DOHH2 (cell line): Measurements from ENCODE around the gene SGPL1.

ENCODE experiments used
- H3F3A ChIP-seq: fragments of 200-600 bp; sonication (generic), shearing (Covaris generic); 2 replicates; pipeline ENCODE4 v1.6.0; 2016; ENCODE audit warnings: antibody characterized with exemption, mild to moderate bottlenecking; ENCODE audit not compliant: control insufficient read depth, insufficient read depth
- H3K27ac ChIP-seq: fragments of 200-600 bp; sonication (generic); 2 replicates; pipeline ENCODE4 v1.5.1; 2014; ENCODE audit warnings: low read depth, mild to moderate bottlenecking, low read length, moderate library complexity
- H3K27me3 ChIP-seq: fragments of 200-600 bp; sonication (generic); 2 replicates; pipeline ENCODE4 v1.6.1; 2014; ENCODE audit warnings: mild to moderate bottlenecking, low read length, mixed read lengths; ENCODE audit not compliant: control insufficient read depth
- H3K36me3 ChIP-seq: fragments of 200-600 bp; sonication (generic); 2 replicates; pipeline ENCODE4 v1.6.1; 2014; ENCODE audit warnings: mild to moderate bottlenecking, low read length, moderate library complexity, mixed read lengths; ENCODE audit not compliant: control insufficient read depth
- H3K4me1 ChIP-seq: fragments of 200-600 bp; sonication (generic); 2 replicates; pipeline ENCODE4 v1.6.1; 2014; ENCODE audit warnings: mild to moderate bottlenecking, low read length, mixed read lengths; ENCODE audit not compliant: control insufficient read depth
- H3K4me2 ChIP-seq: fragments of 200-600 bp; sonication (generic); 2 replicates; pipeline ENCODE4 v1.6.0; 2014; ENCODE audit warnings: mild to moderate bottlenecking, low read length, moderate library complexity
- H3K4me3 ChIP-seq: fragments of 200-600 bp; sonication (generic); 2 replicates; pipeline ENCODE4 v1.5.1; 2014; ENCODE audit warnings: mild to moderate bottlenecking, low read length, mixed read lengths
- H3K79me2 ChIP-seq: fragments of 200-600 bp; sonication (generic); 2 replicates; pipeline ENCODE4 v1.6.1; 2014; ENCODE audit warnings: mild to moderate bottlenecking, low read length, mixed read lengths; ENCODE audit not compliant: control insufficient read depth
- H3K9me2 ChIP-seq: fragments of 200-600 bp; sonication (generic); replicated peaks from 2 replicates; pipeline ENCODE4 v1.6.1; 2014; ENCODE audit warnings: mild to moderate bottlenecking, low read length, mixed read lengths; ENCODE audit not compliant: control insufficient read depth
- H3K9me3 ChIP-seq: fragments of 200-600 bp; sonication (generic); 2 replicates; pipeline ENCODE4 v1.6.1; 2014; ENCODE audit warnings: antibody characterized with exemption, low read length, mixed read lengths; ENCODE audit not compliant: control insufficient read depth, insufficient read depth
- H4K20me1 ChIP-seq: fragments of 200-600 bp; sonication (generic); 2 replicates; pipeline ENCODE4 v1.6.0; 2014; ENCODE audit warnings: low read depth, mild to moderate bottlenecking, antibody characterized with exemption, low read length, moderate library complexity; ENCODE audit not compliant: control insufficient read depth, insufficient read depth
- CTCF ChIP-seq: fragments of 200-600 bp; sonication (generic); IDR thresholded peaks from one replicate; pipeline ENCODE4 v1.5.1; 2014; ENCODE audit warnings: antibody characterized with exemption, mild to moderate bottlenecking, low read depth, low read length; ENCODE audit not compliant: poor library complexity, severe bottlenecking
- EZH2phosphoT487 ChIP-seq: fragments of 200-600 bp; sonication (generic); IDR thresholded peaks from 2 replicates; pipeline ENCODE4 v1.6.1; 2017; ENCODE audit warnings: borderline replicate concordance, mild to moderate bottlenecking, antibody characterized with exemption, low read length, moderate library complexity, mixed read lengths

SGPL1 gene

GRCh38 chr10:70849582-70850016 lies 33.9 kb downstream of the SGPL1 start:
- TF ChIP-seq CTCF (no peak), EZH2phosphoT487 (no peak)
- Histone ChIP-seq H3K4me3 (no peak overlapping the region), H3K4me2 (no peak overlapping the region), H3K9me2 (no peaks in the 10 kb centered on the region), H3K4me1 (no peaks in the 10 kb centered on the region), H3K27me3 (no peaks in the 10 kb centered on the region), H3K79me2 (no peaks in the 10 kb centered on the region), H3K27ac (no peak overlapping the region), H4K20me1 (no peaks in the 10 kb centered on the region), H3K9me3 (no peaks in the 10 kb centered on the region), H3F3A (no peaks in the 10 kb centered on the region), H3K36me3 (peaks cover 1% of the 10 kb centered on the region)

- no peaks in the 10 kb centered on the region for H3K4me1 ChIP-seq
- H3K27ac ChIP-seq: no peak overlapping the region
- no peaks in the 10 kb centered on the region for H3K9me2 ChIP-seq
- no peaks in the 10 kb centered on the region for H3F3A ChIP-seq
- no peak overlapping the region for H3K4me2 ChIP-seq
- H3K36me3 ChIP-seq: peaks cover 3% of the 10 kb centered on the region
- H3K27me3 ChIP-seq: no peaks in the 10 kb centered on the region
- H3K79me2 ChIP-seq: no peaks in the 10 kb centered on the region
- no peaks in the 10 kb centered on the region for H4K20me1 ChIP-seq
- TF ChIP-seq EZH2phosphoT487: no peak
- TF ChIP-seq CTCF: no peak
- no peaks in the 10 kb centered on the region for H3K9me3 ChIP-seq
- H3K4me3 ChIP-seq: no peak overlapping the region
Observed at GRCh38 chr10:70850097-70850496, 34.3 kb downstream of the SGPL1 start.

- H3K27ac ChIP-seq: no peak overlapping the region
Observed at GRCh38 chr10:70851597-70852475, 36.1 kb downstream of the SGPL1 start.

More at GRCh38 chr10:70851597-70852475, 36.1 kb downstream of the SGPL1 start:
- H3K4me1 ChIP-seq: no peaks in the 10 kb centered on the region
- H3K9me2 ChIP-seq: no peaks in the 10 kb centered on the region
- no peak overlapping the region for H3K4me3 ChIP-seq
- H3K79me2 ChIP-seq: no peaks in the 10 kb centered on the region
- H3K9me3 ChIP-seq: no peaks in the 10 kb centered on the region
- no peak overlapping the region for H3K4me2 ChIP-seq
- H4K20me1 ChIP-seq: no peaks in the 10 kb centered on the region
- H3K27me3 ChIP-seq: no peaks in the 10 kb centered on the region
- peaks cover 5% of the 10 kb centered on the region for H3K36me3 ChIP-seq
- no peaks in the 10 kb centered on the region for H3F3A ChIP-seq
- TF ChIP-seq EZH2phosphoT487 (no peak), CTCF (no peak)
